ENCODE measurements around the gene PTCH1. TPM values are rescaled to one million over a fixed set of nuclear protein-coding genes. Genes with fewer than 3 reads are reported as not detected.

Gene PTCH1
- total RNA-seq, 1 experiment from 2014 or later = 15.2 TPM

- Histone ChIP-seq H2AFZ (ENCODE audit: low read depth, low read length, poor library complexity, severe bottlenecking) (no peak overlapping the region), H3K4me2 (ENCODE audit: low read length) (no peak overlapping the region)
Observed at GRCh38 chr9:95463148-95464060, 53.4 kb downstream of the PTCH1 start.

GRCh38 chr9:95462249-95463147 is 54.3 kb downstream of the PTCH1 start:
- no peak for DNase-seq (ENCODE audit: low read depth, low spot score)
- TF ChIP-seq POLR2AphosphoS5 (IDR thresholded peaks at IDR 0.05; ENCODE audit: low read depth, low read length) = no peak
- TF ChIP-seq SIN3A (IDR thresholded peaks at IDR 0.05; ENCODE audit: low read depth) = no peak
- no peak for TF ChIP-seq ZFX (IDR thresholded peaks at IDR 0.05)
- TF ChIP-seq JUND (IDR thresholded peaks at IDR 0.05) = no peak
- no peaks in the 10 kb centered on the region for H3K4me1 ChIP-seq (ENCODE audit: control insufficient read depth in 1 of 2, insufficient read depth in 2 of 2, low read length in 2 of 2)
- H3K36me3 ChIP-seq (ENCODE audit: control insufficient read depth in 1 of 2, insufficient read depth in 2 of 2, low read length in 2 of 2) = peaks cover 0 to 3% of the 10 kb centered on the region in 2 experiments; a peak in 1 of 4 replicates
- H3K79me2 ChIP-seq (ENCODE audit: insufficient read depth, low read length) = no peaks in the 10 kb centered on the region
- ChIA-PET POLR2A (no interaction called here), RAD21 (ENCODE audit: low non-redundant PET in 1 of 2, low total read pairs in 2 of 2, uncharacterized antibody in 2 of 2, unreplicated experiment in 2 of 2) (no interaction called here), CTCF (no interaction called here)
- no peak for ATAC-seq
- no peak overlapping the region for H3K4me2 ChIP-seq (ENCODE audit: low read length)
- intact Hi-C loops (cut with micrococcal nuclease) = no loop called here
- H3K9me3 ChIP-seq (ENCODE audit: control insufficient read depth in 1 of 2, insufficient read depth in 1 of 2, low read depth in 1 of 2, low read length in 2 of 2) = no peaks in the 10 kb centered on the region
- H3K4me3 ChIP-seq (replicated peaks in 1 of 2; ENCODE audit: low read depth in 1 of 2, low read length in 2 of 2) = no peak overlapping the region
- H4K20me1 ChIP-seq (ENCODE audit: insufficient read depth) = no peaks in the 10 kb centered on the region
- no peak overlapping the region for H2AFZ ChIP-seq (ENCODE audit: low read depth, low read length, poor library complexity, severe bottlenecking)
- no peak overlapping the region for H3K9ac ChIP-seq (ENCODE audit: low read length)
- no TSS peak for BruUV-seq (replicated peaks)
- H3K9me2 ChIP-seq (ENCODE audit: insufficient read depth) = no peaks in the 10 kb centered on the region
- no peak overlapping the region for H3K27ac ChIP-seq (ENCODE audit: low read depth, low read length)
- H3K27me3 ChIP-seq (ENCODE audit: insufficient read depth, low read length) = no peaks in the 10 kb centered on the region

More at GRCh38 chr9:95463148-95464060, 53.4 kb downstream of the PTCH1 start:
- H3K4me1 ChIP-seq (ENCODE audit: control insufficient read depth in 1 of 2, insufficient read depth in 2 of 2, low read length in 2 of 2) = no peaks in the 10 kb centered on the region
- H3K9me3 ChIP-seq (ENCODE audit: control insufficient read depth in 1 of 2, insufficient read depth in 1 of 2, low read depth in 1 of 2, low read length in 2 of 2) = no peaks in the 10 kb centered on the region
- no peak overlapping the region for H3K27ac ChIP-seq (ENCODE audit: low read depth, low read length)
- ChIA-PET CTCF (no interaction called here), RAD21 (ENCODE audit: low non-redundant PET in 1 of 2, low total read pairs in 2 of 2, uncharacterized antibody in 2 of 2, unreplicated experiment in 2 of 2) (no interaction called here), POLR2A (no interaction called here)
- no peak overlapping the region for H3K9ac ChIP-seq (ENCODE audit: low read length)
- H3K79me2 ChIP-seq (ENCODE audit: insufficient read depth, low read length) = no peaks in the 10 kb centered on the region
- H3K27me3 ChIP-seq (ENCODE audit: insufficient read depth, low read length) = no peaks in the 10 kb centered on the region
- peaks cover 0 to 3% of the 10 kb centered on the region in 2 experiments; a peak in 1 of 4 replicates for H3K36me3 ChIP-seq (ENCODE audit: control insufficient read depth in 1 of 2, insufficient read depth in 2 of 2, low read length in 2 of 2)
- no peak overlapping the region for H3K4me3 ChIP-seq (replicated peaks in 1 of 2; ENCODE audit: low read depth in 1 of 2, low read length in 2 of 2)
- DNase-seq (ENCODE audit: low read depth, low spot score) = no peak
- H4K20me1 ChIP-seq (ENCODE audit: insufficient read depth) = no peaks in the 10 kb centered on the region
- intact Hi-C loops (cut with micrococcal nuclease) = no loop called here
- TF ChIP-seq SRF (IDR thresholded peaks at IDR 0.05; ENCODE audit: low read depth) = no peak
- TF ChIP-seq EZH2phosphoT487 (IDR thresholded peaks at IDR 0.05; ENCODE audit: borderline replicate concordance) = no peak
- no peak for TF ChIP-seq CEBPB (IDR thresholded peaks at IDR 0.05; ENCODE audit: low read depth)
- ATAC-seq = no peak
- no peaks in the 10 kb centered on the region for H3K9me2 ChIP-seq (ENCODE audit: insufficient read depth)
- BruUV-seq (replicated peaks) = no TSS peak

All from HCT116 (cell line).